PC-9 (cell line): ENCODE measurements around the gene HOXB5. TPM values are rescaled to one million over a fixed set of nuclear protein-coding genes. Genes with fewer than 3 reads are reported as not detected.

Source experiments
- BruUV-seq: library from RNA; stranded (reverse); fragments of 400-500 nt; replicated peaks from 2 replicates; lab custom pipeline; 2021; lab: Mats Ljungman, UMichigan
- CTCF ChIA-PET: fragments of 300-600 bp; sonication (Branson Sonifier 250); formaldehyde crosslinking; loops from one replicate; lab custom pipeline; 2022; ENCODE audit warnings: antibody characterized with exemption; lab: Charles Lee
- POLR2A ChIA-PET: fragments of 300-600 bp; sonication (Branson Sonifier 250); formaldehyde crosslinking; loops from one replicate; lab custom pipeline; 2022; ENCODE audit warnings: antibody characterized with exemption; ENCODE audit not compliant: unreplicated experiment; lab: Charles Lee
- DNase-seq, 2 experiments: peaks; one replicate each; pipeline versions ENCODE4 v3.0.0 to v3.0.0-alpha.2; 2015 to 2022; ENCODE audit warnings: mixed read lengths in 1 of 2
- H2AFZ ChIP-seq: fragments of 200-600 bp; sonication (generic); 2 replicates; pipeline ENCODE4 v1.8.1; 2017; ENCODE audit warnings: antibody characterized with exemption
- H3F3A ChIP-seq: fragments of 200-600 bp; sonication (generic); 2 replicates; pipeline ENCODE4 v1.8.1; 2017; ENCODE audit warnings: antibody characterized with exemption, mild to moderate bottlenecking, low read depth; ENCODE audit not compliant: insufficient read depth
- H3K27ac ChIP-seq: fragments of 200-600 bp; sonication (generic); 2 replicates; pipeline ENCODE4 v1.6.1; 2016; ENCODE audit warnings: mixed run types
- H3K27me3 ChIP-seq: fragments of 200-600 bp; sonication (generic); 2 replicates; pipeline ENCODE4 v1.6.1; 2016; ENCODE audit warnings: low read depth, mixed run types; ENCODE audit not compliant: insufficient read depth
- H3K36me3 ChIP-seq: fragments of 200-600 bp; sonication (generic); 2 replicates; pipeline ENCODE4 v1.6.1; 2016; ENCODE audit warnings: low read depth, mixed run types
- H3K4me1 ChIP-seq: fragments of 200-600 bp; sonication (generic); replicated peaks from 2 replicates; pipeline ENCODE4 v1.6.1; 2016; ENCODE audit warnings: mixed run types; ENCODE audit not compliant: insufficient read depth
- H3K4me2 ChIP-seq: fragments of 200-600 bp; sonication (generic); 2 replicates; pipeline ENCODE4 v1.6.1; 2017; ENCODE audit warnings: mixed run types
- H3K4me3 ChIP-seq: fragments of 200-600 bp; sonication (generic); 2 replicates; pipeline ENCODE4 v1.6.1; 2016; ENCODE audit warnings: mixed run types
- H3K79me2 ChIP-seq: fragments of 200-600 bp; sonication (generic); 2 replicates; pipeline ENCODE4 v1.6.1; 2017; ENCODE audit warnings: low read depth, mixed run types
- H3K9me2 ChIP-seq: fragments of 200-600 bp; sonication (generic); 2 replicates; pipeline ENCODE4 v1.8.1; 2017; ENCODE audit warnings: mild to moderate bottlenecking; ENCODE audit not compliant: insufficient read depth
- H3K9me3 ChIP-seq: fragments of 200-600 bp; sonication (generic); 2 replicates; pipeline ENCODE4 v1.8.1; 2016; ENCODE audit warnings: low read depth; ENCODE audit not compliant: insufficient read depth
- H4K20me1 ChIP-seq: fragments of 200-600 bp; sonication (generic); 2 replicates; pipeline ENCODE4 v1.8.1; 2017; ENCODE audit not compliant: insufficient read depth
- CTCF ChIP-seq: fragments of 200-600 bp; sonication (generic); conservative IDR thresholded peaks from 2 replicates; pipeline ENCODE4 v1.6.1; 2017; ENCODE audit warnings: mixed run types, antibody characterized with exemption, mild to moderate bottlenecking, moderate library complexity
- EZH2 ChIP-seq: fragments of 200-600 bp; sonication (generic); IDR thresholded peaks from 2 replicates; pipeline ENCODE4 v1.8.0; 2017; ENCODE audit warnings: antibody characterized with exemption, low read depth
- intact Hi-C: fragments of 100-400 bp; cut with micrococcal nuclease; formaldehyde crosslinking; loops from one replicate; pipeline ENCODE4 v1.10.0; 2022; ENCODE audit not compliant: unreplicated experiment
- total RNA-seq: library from RNA; stranded (reverse); gene quantifications from 2 replicates; pipeline ENCODE4 v1.2.3, GENCODE V29; 2021

Gene HOXB5
- total RNA-seq, 1 experiment from 2014 or later = 12.9 TPM

GRCh38 chr17:48563385-48563838, 30.2 kb downstream of the HOXB5 start:
- Histone ChIP-seq H3K9me2 (no peaks in the 10 kb centered on the region), H3K79me2 (no peaks in the 10 kb centered on the region), H2AFZ (no peak overlapping the region), H4K20me1 (no peaks in the 10 kb centered on the region), H3F3A (no peaks in the 10 kb centered on the region), H3K4me1 (0 out of 2 replicates have a peak, but pooled peaks cover 6% of the 10 kb centered on the region), H3K9me3 (no peaks in the 10 kb centered on the region), H3K4me2 (no peak overlapping the region), H3K27ac (no peak overlapping the region), H3K27me3 (no peaks in the 10 kb centered on the region), H3K36me3 (no peaks in the 10 kb centered on the region), H3K4me3 (no peak overlapping the region)
- BruUV-seq = no TSS peak
- ChIA-PET POLR2A (no interaction called here), CTCF (no interaction called here)
- TF ChIP-seq EZH2 (no peak), CTCF (no peak)
- DNase-seq = no peak
- intact Hi-C loops = no loop called here

GRCh38 chr17:48562934-48563333, 30.6 kb downstream of the HOXB5 start:
- intact Hi-C loops = no loop called here
- Histone ChIP-seq H3K4me2 (no peak overlapping the region), H3K27me3 (no peaks in the 10 kb centered on the region), H3K4me1 (0 out of 2 replicates have a peak, but pooled peaks cover 3% of the 10 kb centered on the region), H3K79me2 (no peaks in the 10 kb centered on the region), H3K36me3 (no peaks in the 10 kb centered on the region), H4K20me1 (no peaks in the 10 kb centered on the region), H3K9me3 (no peaks in the 10 kb centered on the region), H3F3A (no peaks in the 10 kb centered on the region), H2AFZ (no peak overlapping the region), H3K9me2 (no peaks in the 10 kb centered on the region), H3K4me3 (no peak overlapping the region), H3K27ac (no peak overlapping the region)
- TF ChIP-seq EZH2 (no peak), CTCF (no peak)
- ChIA-PET CTCF (no interaction called here), POLR2A (no interaction called here)
- no peak for DNase-seq
- no TSS peak for BruUV-seq

- Histone ChIP-seq H4K20me1 (no peaks in the 10 kb centered on the region), H3K4me3 (no peak overlapping the region), H3K4me1 (no peaks in the 10 kb centered on the region), H2AFZ (no peak overlapping the region), H3K4me2 (no peak overlapping the region), H3K27me3 (no peaks in the 10 kb centered on the region), H3F3A (no peaks in the 10 kb centered on the region), H3K79me2 (no peaks in the 10 kb centered on the region), H3K9me2 (no peaks in the 10 kb centered on the region), H3K27ac (no peak overlapping the region), H3K9me3 (no peaks in the 10 kb centered on the region), H3K36me3 (no peaks in the 10 kb centered on the region)
- intact Hi-C loops = no loop called here
- CTCF ChIA-PET = no interaction called here
- DNase-seq = no peak
- no TSS peak for BruUV-seq
- POLR2A ChIA-PET = no interaction called here
- TF ChIP-seq CTCF (no peak), EZH2 (no peak)
Measured at GRCh38 chr17:48561884-48562810, 31.4 kb downstream of the HOXB5 start.
